NT2/D1 (cell line): Measurements from ENCODE around the gene IRF2BP1.

Experiments
- DNase-seq: peaks from one replicate; pipeline ENCODE4 v3.0.0-alpha.2; 2011; ENCODE audit warnings: low read depth, low spot score
- H3K27me3 ChIP-seq: 2 replicates; pipeline ENCODE4 v1.6.0; 2011; ENCODE audit warnings: mild to moderate bottlenecking; ENCODE audit not compliant: insufficient read length, insufficient read depth
- H3K36me3 ChIP-seq: 2 replicates; pipeline ENCODE4 v1.6.1; 2011; ENCODE audit warnings: mild to moderate bottlenecking, low read length, mixed read lengths; ENCODE audit not compliant: insufficient read depth, insufficient read length
- H3K4me1 ChIP-seq: 2 replicates; pipeline ENCODE4 v1.5.1; 2011; ENCODE audit not compliant: insufficient read depth, insufficient read length
- H3K4me3 ChIP-seq: 2 replicates; pipeline ENCODE4 v1.5.1; 2011; ENCODE audit warnings: low read depth; ENCODE audit not compliant: insufficient read length
- H3K9ac ChIP-seq: 2 replicates; pipeline ENCODE4 v1.6.0; 2011; ENCODE audit warnings: low read depth; ENCODE audit not compliant: insufficient read length
- H3K9me3 ChIP-seq: 2 replicates; pipeline ENCODE4 v1.5.1; 2011; ENCODE audit warnings: mild to moderate bottlenecking, low read length; ENCODE audit not compliant: insufficient read depth
- SUZ12 ChIP-seq: IDR thresholded peaks from 2 replicates; pipeline ENCODE4 v1.6.1; 2011; ENCODE audit not compliant: insufficient read length, insufficient read depth; ENCODE audit errors: extremely low read depth
- YY1 ChIP-seq: IDR thresholded peaks from 2 replicates; pipeline ENCODE4 v1.6.1; 2011; ENCODE audit not compliant: insufficient read length, insufficient read depth
- ZNF274 ChIP-seq: IDR thresholded peaks from 2 replicates; pipeline ENCODE4 v1.6.1; 2011; ENCODE audit warnings: mild to moderate bottlenecking, low read depth, low read length

The IRF2BP1 gene

GRCh38 chr19:45842198-45842597 lies 43.7 kb downstream of the IRF2BP1 start:
- H3K27me3 ChIP-seq, result no peaks in the 10 kb centered on the region
- DNase-seq, result no peak
- peaks cover 72% of the 10 kb centered on the region for H3K36me3 ChIP-seq
- H3K4me3 ChIP-seq, result no peak overlapping the region
- H3K9ac ChIP-seq, result no peak overlapping the region
- TF ChIP-seq YY1, result no peak
- TF ChIP-seq ZNF274, result no peak
- no peak for TF ChIP-seq SUZ12
- no peaks in the 10 kb centered on the region; the same call in 1 of the 2 replicates for H3K9me3 ChIP-seq
- H3K4me1 ChIP-seq, result no peaks in the 10 kb centered on the region

- Histone ChIP-seq H3K9me3 (no peaks in the 10 kb centered on the region; the same call in 1 of the 2 replicates), H3K9ac (no peak overlapping the region), H3K4me3 (no peak overlapping the region), H3K27me3 (no peaks in the 10 kb centered on the region), H3K36me3 (peaks cover 75% of the 10 kb centered on the region), H3K4me1 (no peaks in the 10 kb centered on the region)
- TF ChIP-seq ZNF274 (no peak), YY1 (no peak), SUZ12 (no peak)
- no peak for DNase-seq
These were observed 51.0 kb downstream of the IRF2BP1 start for GRCh38 chr19:45834970-45835369.
